ENCODE data around the gene KIAA2012. TPM values are rescaled to one million over a fixed set of nuclear protein-coding genes. Genes with fewer than 3 reads are reported as not detected.

The KIAA2012 gene
- total and polyA plus RNA-seq, 5 donors from 2014 or later, result not detected

GRCh38 chr2:202172439-202173211 lies 99.6 kb downstream of the KIAA2012 start:
- H3K27me3 Mint-ChIP-seq, result no peaks in the 10 kb centered on the region
- H3K9me3 ChIP-seq (ENCODE audit: control insufficient read depth in 2 of 2, low read length in 2 of 2), result no peaks in the 10 kb centered on the region
- H3K27ac Mint-ChIP-seq, result peak overlapping the region in 2 of 3 donors; percentile 42 to 72
- no peaks in the 10 kb centered on the region for H3K36me3 ChIP-seq (ENCODE audit: control insufficient read depth, insufficient read depth, low read length)
- peak overlapping the region in 1 of 4 donors; percentile 50 for H3K4me3 Mint-ChIP-seq
- no peaks in the 10 kb centered on the region for H3K9me3 Mint-ChIP-seq
- H3K36me3 Mint-ChIP-seq, result no peaks in the 10 kb centered on the region
- no peaks in the 10 kb centered on the region for H3K27me3 ChIP-seq (ENCODE audit: control insufficient read depth, insufficient read depth, low read length)
- no peak overlapping the region for H3K4me3 ChIP-seq (ENCODE audit: low read depth, low read length)
- ATAC-seq (ENCODE audit: low read depth in 2 of 2), result peak in 1 of 2 donors; percentile 41
- peak in 1 of 3 donors; percentile 56 for DNase-seq
- H3K4me1 Mint-ChIP-seq, result peaks cover 8 to 21% (median 12%) of the 10 kb centered on the region in 4 donors
- no peak overlapping the region for H3K27ac ChIP-seq (ENCODE audit: insufficient read depth, low read length, poor library complexity, severe bottlenecking)
- H3K4me1 ChIP-seq (ENCODE audit: control insufficient read depth, insufficient read depth, low read length, poor library complexity, severe bottlenecking), result peaks cover 9% of the 10 kb centered on the region

GRCh38 chr2:202178346-202178958 lies 105.4 kb downstream of the KIAA2012 start:
- DNase-seq (peak; percentile 33 to 63 (median 55)), ATAC-seq (ENCODE audit: low read depth in 2 of 2) (peak; percentile 55 to 77)
- Histone ChIP-seq H3K27me3 (ENCODE audit: control insufficient read depth, insufficient read depth, low read length) (peaks cover 2% of the 10 kb centered on the region), H3K4me3 (ENCODE audit: low read depth, low read length) (no peak overlapping the region), H3K9me3 (ENCODE audit: control insufficient read depth in 2 of 2, low read length in 2 of 2) (no peaks in the 10 kb centered on the region), H3K27ac (ENCODE audit: insufficient read depth, low read length, poor library complexity, severe bottlenecking) (no peak overlapping the region), H3K4me1 (ENCODE audit: control insufficient read depth, insufficient read depth, low read length, poor library complexity, severe bottlenecking) (no peaks in the 10 kb centered on the region), H3K36me3 (ENCODE audit: control insufficient read depth, insufficient read depth, low read length) (no peaks in the 10 kb centered on the region)
- peaks cover 0 to 4% (median under 1%) of the 10 kb centered on the region in 4 donors for H3K4me1 Mint-ChIP-seq
- no peaks in the 10 kb centered on the region for H3K9me3 Mint-ChIP-seq
- H3K4me3 Mint-ChIP-seq, result no peak overlapping the region
- H3K27ac Mint-ChIP-seq, result no peak overlapping the region
- H3K27me3 Mint-ChIP-seq, result peaks cover 14% of the 10 kb centered on the region
- no peaks in the 10 kb centered on the region for H3K36me3 Mint-ChIP-seq

- ATAC-seq (ENCODE audit: low read depth in 2 of 2) (no peak), DNase-seq (no peak)
- no peaks in the 10 kb centered on the region for H3K4me1 ChIP-seq (ENCODE audit: control insufficient read depth, insufficient read depth, low read length, poor library complexity, severe bottlenecking)
- H3K27me3 Mint-ChIP-seq, result peaks cover 41% of the 10 kb centered on the region
- H3K9me3 Mint-ChIP-seq, result no peaks in the 10 kb centered on the region
- no peaks in the 10 kb centered on the region for H3K4me1 Mint-ChIP-seq
- no peak overlapping the region for H3K4me3 ChIP-seq (ENCODE audit: low read depth, low read length)
- H3K36me3 ChIP-seq (ENCODE audit: control insufficient read depth, insufficient read depth, low read length), result no peaks in the 10 kb centered on the region
- no peaks in the 10 kb centered on the region for H3K36me3 Mint-ChIP-seq
- no peaks in the 10 kb centered on the region for H3K9me3 ChIP-seq (ENCODE audit: control insufficient read depth in 2 of 2, low read length in 2 of 2)
- no peak overlapping the region for H3K27ac Mint-ChIP-seq
- peaks cover 12% of the 10 kb centered on the region for H3K27me3 ChIP-seq (ENCODE audit: control insufficient read depth, insufficient read depth, low read length)
- H3K27ac ChIP-seq (ENCODE audit: insufficient read depth, low read length, poor library complexity, severe bottlenecking), result no peak overlapping the region
- H3K4me3 Mint-ChIP-seq, result no peak overlapping the region
Measured at GRCh38 chr2:202184557-202184956, 111.5 kb downstream of the KIAA2012 start.

- Histone ChIP-seq H3K4me3 (ENCODE audit: low read depth, low read length) (no peak overlapping the region), H3K9me3 (ENCODE audit: control insufficient read depth in 2 of 2, low read length in 2 of 2) (no peaks in the 10 kb centered on the region), H3K4me1 (ENCODE audit: control insufficient read depth, insufficient read depth, low read length, poor library complexity, severe bottlenecking) (no peaks in the 10 kb centered on the region), H3K27me3 (ENCODE audit: control insufficient read depth, insufficient read depth, low read length) (peaks cover 12% of the 10 kb centered on the region), H3K27ac (ENCODE audit: insufficient read depth, low read length, poor library complexity, severe bottlenecking) (no peak overlapping the region), H3K36me3 (ENCODE audit: control insufficient read depth, insufficient read depth, low read length) (no peaks in the 10 kb centered on the region)
- no peaks in the 10 kb centered on the region for H3K4me1 Mint-ChIP-seq
- no peaks in the 10 kb centered on the region for H3K9me3 Mint-ChIP-seq
- H3K4me3 Mint-ChIP-seq, result no peak overlapping the region
- peaks cover 43% of the 10 kb centered on the region for H3K27me3 Mint-ChIP-seq
- H3K36me3 Mint-ChIP-seq, result no peaks in the 10 kb centered on the region
- no peak overlapping the region for H3K27ac Mint-ChIP-seq
- no peak for ATAC-seq (ENCODE audit: low read depth in 2 of 2)
- DNase-seq, result no peak
Measured at GRCh38 chr2:202185156-202185555, 112.1 kb downstream of the KIAA2012 start.

GRCh38 chr2:202186641-202187202 lies 113.7 kb downstream of the KIAA2012 start:
- Histone ChIP-seq H3K9me3 (ENCODE audit: control insufficient read depth in 2 of 2, low read length in 2 of 2) (no peaks in the 10 kb centered on the region), H3K27ac (ENCODE audit: insufficient read depth, low read length, poor library complexity, severe bottlenecking) (no peak overlapping the region), H3K27me3 (ENCODE audit: control insufficient read depth, insufficient read depth, low read length) (peaks cover 12% of the 10 kb centered on the region), H3K36me3 (ENCODE audit: control insufficient read depth, insufficient read depth, low read length) (no peaks in the 10 kb centered on the region), H3K4me3 (ENCODE audit: low read depth, low read length) (no peak overlapping the region), H3K4me1 (ENCODE audit: control insufficient read depth, insufficient read depth, low read length, poor library complexity, severe bottlenecking) (no peaks in the 10 kb centered on the region)
- H3K9me3 Mint-ChIP-seq, result no peaks in the 10 kb centered on the region
- H3K36me3 Mint-ChIP-seq, result no peaks in the 10 kb centered on the region
- no peak overlapping the region for H3K27ac Mint-ChIP-seq
- no peak overlapping the region for H3K4me3 Mint-ChIP-seq
- H3K27me3 Mint-ChIP-seq, result peaks cover 54% of the 10 kb centered on the region
- DNase-seq, result no peak
- ATAC-seq (ENCODE audit: low read depth in 2 of 2), result no peak
- peaks cover 0 to 3% (median 0%) of the 10 kb centered on the region in 4 donors for H3K4me1 Mint-ChIP-seq

- Mint-ChIP-seq H3K36me3 (no peaks in the 10 kb centered on the region), H3K27ac (no peak overlapping the region), H3K4me1 (peaks cover 0 to 4% (median 0%) of the 10 kb centered on the region in 4 donors), H3K27me3 (peaks cover 53% of the 10 kb centered on the region), H3K4me3 (no peak overlapping the region), H3K9me3 (no peaks in the 10 kb centered on the region)
- Histone ChIP-seq H3K27ac (ENCODE audit: insufficient read depth, low read length, poor library complexity, severe bottlenecking) (no peak overlapping the region), H3K27me3 (ENCODE audit: control insufficient read depth, insufficient read depth, low read length) (peaks cover 10% of the 10 kb centered on the region), H3K36me3 (ENCODE audit: control insufficient read depth, insufficient read depth, low read length) (no peaks in the 10 kb centered on the region), H3K9me3 (ENCODE audit: control insufficient read depth in 2 of 2, low read length in 2 of 2) (no peaks in the 10 kb centered on the region), H3K4me1 (ENCODE audit: control insufficient read depth, insufficient read depth, low read length, poor library complexity, severe bottlenecking) (no peaks in the 10 kb centered on the region), H3K4me3 (ENCODE audit: low read depth, low read length) (no peak overlapping the region)
- DNase-seq, result no peak
- no peak for ATAC-seq (ENCODE audit: low read depth in 2 of 2)
Measured at GRCh38 chr2:202187570-202187969, 114.5 kb downstream of the KIAA2012 start.

GRCh38 chr2:202193305-202193704 lies 120.2 kb downstream of the KIAA2012 start:
- Histone ChIP-seq H3K4me3 (ENCODE audit: low read depth, low read length) (no peak overlapping the region), H3K36me3 (ENCODE audit: control insufficient read depth, insufficient read depth, low read length) (no peaks in the 10 kb centered on the region), H3K9me3 (ENCODE audit: control insufficient read depth in 2 of 2, low read length in 2 of 2) (no peaks in the 10 kb centered on the region), H3K4me1 (ENCODE audit: control insufficient read depth, insufficient read depth, low read length, poor library complexity, severe bottlenecking) (no peaks in the 10 kb centered on the region), H3K27me3 (ENCODE audit: control insufficient read depth, insufficient read depth, low read length) (peaks cover 8% of the 10 kb centered on the region), H3K27ac (ENCODE audit: insufficient read depth, low read length, poor library complexity, severe bottlenecking) (no peak overlapping the region)
- DNase-seq, result no peak
- no peak overlapping the region for H3K4me3 Mint-ChIP-seq
- H3K36me3 Mint-ChIP-seq, result no peaks in the 10 kb centered on the region
- no peaks in the 10 kb centered on the region for H3K9me3 Mint-ChIP-seq
- no peak for ATAC-seq (ENCODE audit: low read depth in 2 of 2)
- H3K27ac Mint-ChIP-seq, result no peak overlapping the region
- H3K4me1 Mint-ChIP-seq, result peaks cover 0 to 4% (median 0%) of the 10 kb centered on the region in 4 donors
- H3K27me3 Mint-ChIP-seq, result peaks cover 43% of the 10 kb centered on the region

All from CD4-positive, CD25-positive, alpha-beta regulatory T cell (primary cell).